Measurements from ENCODE around the gene TTC3. TPM values are rescaled to one million over a fixed set of nuclear protein-coding genes. Genes with fewer than 3 reads are reported as not detected.

The TTC3 gene
- total RNA-seq, 4 donors from 2014 or later, result 97.5 to 226 (median 144) TPM

GRCh38 chr21:37228003-37228400, 154.9 kb downstream of the TTC3 start:
- H3K27me3 ChIP-seq, result no peaks in the 10 kb centered on the region
- H3K27ac ChIP-seq, result no peak overlapping the region

GRCh38 chr21:37230632-37231248, 157.7 kb downstream of the TTC3 start:
- peaks cover 0 to 73% (median 0%) of the 10 kb centered on the region in 3 donors for H3K36me3 ChIP-seq
- DNase-seq, result peak in 1 of 3 donors; percentile 46
- no peaks in the 10 kb centered on the region for H3K27me3 ChIP-seq
- H3K27ac ChIP-seq, result no peak overlapping the region
- no peaks in the 10 kb centered on the region for H3K9me3 ChIP-seq
- H3K4me3 ChIP-seq, result no peak overlapping the region
- no peaks in the 10 kb centered on the region for H3K4me1 ChIP-seq
- TF ChIP-seq POLR2A (IDR thresholded peaks at IDR 0.05), result no peak
- no peak for TF ChIP-seq CTCF (IDR thresholded peaks at IDR 0.05)

More at GRCh38 chr21:37228003-37228400, 154.9 kb downstream of the TTC3 start:
- TF ChIP-seq CTCF (IDR thresholded peaks at IDR 0.05) (no peak), POLR2A (IDR thresholded peaks at IDR 0.05) (no peak)
- peaks cover 0 to 97% (median 0%) of the 10 kb centered on the region in 3 donors for H3K36me3 ChIP-seq
- DNase-seq, result no peak
- no peak overlapping the region for H3K4me3 ChIP-seq
- H3K9me3 ChIP-seq, result no peaks in the 10 kb centered on the region
- H3K4me1 ChIP-seq, result no peaks in the 10 kb centered on the region

- peak in 1 of 3 donors; percentile 23 for DNase-seq
- Histone ChIP-seq H3K27me3 (no peaks in the 10 kb centered on the region), H3K4me3 (no peak overlapping the region), H3K9me3 (no peaks in the 10 kb centered on the region), H3K4me1 (no peaks in the 10 kb centered on the region), H3K36me3 (peaks cover 0 to 68% (median 0%) of the 10 kb centered on the region in 3 donors), H3K27ac (no peak overlapping the region)
- TF ChIP-seq POLR2A (IDR thresholded peaks at IDR 0.05) (no peak), CTCF (IDR thresholded peaks at IDR 0.05) (no peak)
These were observed 158.2 kb downstream of the TTC3 start for GRCh38 chr21:37231249-37231645.

- DNase-seq, result peak in 1 of 3 donors; percentile 42
- Histone ChIP-seq H3K9me3 (no peaks in the 10 kb centered on the region), H3K4me1 (no peaks in the 10 kb centered on the region), H3K27ac (peak overlapping the region in 1 of 4 donors; percentile 1), H3K4me3 (no peak overlapping the region), H3K27me3 (no peaks in the 10 kb centered on the region), H3K36me3 (peaks cover 0 to 64% (median 0%) of the 10 kb centered on the region in 3 donors)
- TF ChIP-seq CTCF (IDR thresholded peaks at IDR 0.05) (no peak), POLR2A (IDR thresholded peaks at IDR 0.05) (no peak)
These were observed 158.6 kb downstream of the TTC3 start for GRCh38 chr21:37231671-37232070.

GRCh38 chr21:37232274-37233018, 159.4 kb downstream of the TTC3 start:
- Histone ChIP-seq H3K27ac (peak overlapping the region in 1 of 4 donors; percentile 20), H3K4me3 (no peak overlapping the region), H3K27me3 (no peaks in the 10 kb centered on the region), H3K36me3 (peaks cover 0 to 64% (median 0%) of the 10 kb centered on the region in 3 donors), H3K9me3 (no peaks in the 10 kb centered on the region), H3K4me1 (no peaks in the 10 kb centered on the region)
- no peak for TF ChIP-seq POLR2A (IDR thresholded peaks at IDR 0.05)
- no peak for TF ChIP-seq CTCF (IDR thresholded peaks at IDR 0.05)
- peak in 1 of 3 donors; percentile 43 for DNase-seq
